Upper lobe of left lung (tissue), 4 donors: ENCODE data around the gene SERF2.
"Not testable (repeated sequence)": the region's sequence is repeated elsewhere in the genome, so short reads cannot be mapped to it uniquely, and the experiment has no call there.

Source experiments
- CTCF ChIP-seq, 6 experiments: fragments of 450-650 bp in 4 of 6; fragments of 200-600 bp in 2 of 6; sonication (generic) in 2 of 6; IDR thresholded peaks; one replicate each; pipeline ENCODE4 v1.5.1; 2016 to 2019; ENCODE audit warnings: antibody characterized with exemption in 6 of 6
- POLR2A ChIP-seq, 4 donors: fragments of 450-650 bp; IDR thresholded peaks; one replicate each; pipeline ENCODE4 v1.5.1; 2016 to 2017; ENCODE audit warnings: antibody characterized with exemption in 4 of 4, mild to moderate bottlenecking in 2 of 4

DNA sequence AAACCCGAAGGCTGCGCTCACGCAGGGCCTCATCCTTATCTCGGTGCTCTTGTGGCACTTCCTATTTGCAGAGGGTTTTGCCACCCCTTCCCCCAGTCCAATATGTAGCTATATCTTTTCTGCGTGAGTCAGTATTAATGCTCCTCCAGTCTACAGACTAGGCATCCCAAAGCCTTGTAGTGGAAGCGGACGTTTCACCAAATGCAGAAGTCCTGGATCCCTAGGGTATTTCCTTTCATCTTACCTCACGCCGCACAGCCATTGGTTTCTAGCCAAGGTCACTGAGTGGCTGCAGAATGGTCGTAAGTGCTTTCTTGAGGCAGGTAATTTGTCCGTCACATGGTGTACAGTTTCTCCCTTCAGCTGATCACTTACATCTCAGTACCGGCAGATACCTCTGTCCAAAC is 45.2 kb upstream of the SERF2 start:
- not testable (repeated sequence) for TF ChIP-seq CTCF, POLR2A (IDR thresholded peaks at IDR 0.05)
